ENCODE results near the gene AGER.

- TF ChIP-seq CTCF (IDR thresholded peaks at IDR 0.05; ENCODE audit: insufficient read depth, low read length, poor library complexity, severe bottlenecking) (no peak), EZH2phosphoT487 (conservative IDR thresholded peaks at IDR 0.05; ENCODE audit: low read length) (no peak)
These were observed 32.2 kb upstream of the AGER start for GRCh38 chr6:32216285-32216684.

All from SU-DHL-6 (cell line).